ENCODE data around the gene HEBP1.

Gene HEBP1

GRCh38 chr12:12945591-12945990, 54.5 kb downstream of the HEBP1 start:
- no peak overlapping the region for H3K4ac ChIP-seq (ENCODE audit: low read length)

GRCh38 chr12:12943586-12944260, 56.3 kb downstream of the HEBP1 start:
- Histone ChIP-seq H3K4me3 (ENCODE audit: low read length in 2 of 2) (no peak overlapping the region), H3K79me1 (ENCODE audit: low read depth, low read length) (no peaks in the 10 kb centered on the region), H3K4me1 (ENCODE audit: control insufficient read depth in 2 of 2, insufficient read depth in 1 of 2, low read depth in 1 of 2, low read length in 2 of 2) (no peaks in the 10 kb centered on the region), H2BK120ac (ENCODE audit: low read depth, low read length) (no peak overlapping the region), H2BK15ac (ENCODE audit: low read length) (no peak overlapping the region), H2AFZ (ENCODE audit: low read length) (no peak overlapping the region), H4K8ac (ENCODE audit: low read depth, low read length) (no peak overlapping the region), H4K91ac (ENCODE audit: low read depth, low read length, poor library complexity) (no peak overlapping the region), H3K23ac (ENCODE audit: low read depth, low read length, poor library complexity) (no peak overlapping the region), H3K9ac (ENCODE audit: low read depth, low read length, poor library complexity) (no peak overlapping the region), H3K9me3 (replicated peaks in 1 of 2; ENCODE audit: control insufficient read depth in 2 of 2, insufficient read depth in 1 of 2, low read depth in 1 of 2, low read length in 2 of 2) (no peaks in the 10 kb centered on the region), H3K27ac (replicated peaks; ENCODE audit: low read length) (no peak overlapping the region), H3K18ac (ENCODE audit: low read length) (no peak overlapping the region), H2BK5ac (ENCODE audit: low read length) (no peak overlapping the region), H3K14ac (ENCODE audit: low read length) (no peak overlapping the region), H3K4me2 (ENCODE audit: insufficient read depth, low read length, poor library complexity, severe bottlenecking) (no peak overlapping the region), H2AK5ac (ENCODE audit: low read depth, low read length) (no peak overlapping the region), H3K36me3 (replicated peaks in 1 of 2; ENCODE audit: control insufficient read depth in 2 of 2, insufficient read depth in 2 of 2, low read length in 2 of 2) (no peaks in the 10 kb centered on the region), H3K4ac (ENCODE audit: low read length) (no peak overlapping the region), H3K27me3 (ENCODE audit: control insufficient read depth in 3 of 3, insufficient read depth in 3 of 3, low read depth in 1 of 3, low read length in 3 of 3) (peaks cover 0 to 21% (median 0%) of the 10 kb centered on the region in 3 experiments), H2BK12ac (ENCODE audit: low read length) (no peak overlapping the region)
- DNase-seq (ENCODE audit: low spot score) = no peak
- no CpG with 5 or more reads among the region's 8 CpGs for WGBS, 2 donors (ENCODE audit: extremely low coverage in 2 of 2, insufficient read length in 2 of 2, insufficient replicate concordance in 1 of 2)

More at GRCh38 chr12:12945591-12945990, 54.5 kb downstream of the HEBP1 start:
- H2BK120ac ChIP-seq (ENCODE audit: low read depth, low read length) = no peak overlapping the region
- H3K14ac ChIP-seq (ENCODE audit: low read length) = no peak overlapping the region
- H3K9ac ChIP-seq (ENCODE audit: low read depth, low read length, poor library complexity) = no peak overlapping the region
- DNase-seq (ENCODE audit: low spot score) = no peak
- no peak overlapping the region for H2BK12ac ChIP-seq (ENCODE audit: low read length)
- H4K8ac ChIP-seq (ENCODE audit: low read depth, low read length) = no peak overlapping the region
- H3K4me3 ChIP-seq (ENCODE audit: low read length in 2 of 2) = no peak overlapping the region
- H3K27ac ChIP-seq (replicated peaks; ENCODE audit: low read length) = no peak overlapping the region
- no peak overlapping the region for H3K18ac ChIP-seq (ENCODE audit: low read length)
- H3K9me3 ChIP-seq (replicated peaks in 1 of 2; ENCODE audit: control insufficient read depth in 2 of 2, insufficient read depth in 1 of 2, low read depth in 1 of 2, low read length in 2 of 2) = no peaks in the 10 kb centered on the region
- H3K4me2 ChIP-seq (ENCODE audit: insufficient read depth, low read length, poor library complexity, severe bottlenecking) = no peak overlapping the region
- H2BK15ac ChIP-seq (ENCODE audit: low read length) = no peak overlapping the region
- no peak overlapping the region for H2AFZ ChIP-seq (ENCODE audit: low read length)
- no peaks in the 10 kb centered on the region for H3K4me1 ChIP-seq (ENCODE audit: control insufficient read depth in 2 of 2, insufficient read depth in 1 of 2, low read depth in 1 of 2, low read length in 2 of 2)
- no peak overlapping the region for H4K91ac ChIP-seq (ENCODE audit: low read depth, low read length, poor library complexity)
- no peak overlapping the region for H3K23ac ChIP-seq (ENCODE audit: low read depth, low read length, poor library complexity)
- no peak overlapping the region for H2AK5ac ChIP-seq (ENCODE audit: low read depth, low read length)
- peaks cover 0 to 25% (median 0%) of the 10 kb centered on the region in 3 experiments for H3K27me3 ChIP-seq (ENCODE audit: control insufficient read depth in 3 of 3, insufficient read depth in 3 of 3, low read depth in 1 of 3, low read length in 3 of 3)
- H3K36me3 ChIP-seq (replicated peaks in 1 of 2; ENCODE audit: control insufficient read depth in 2 of 2, insufficient read depth in 2 of 2, low read length in 2 of 2) = peaks cover 0 to 1% of the 10 kb centered on the region in 2 donors
- H3K79me1 ChIP-seq (ENCODE audit: low read depth, low read length) = no peaks in the 10 kb centered on the region
- H2BK5ac ChIP-seq (ENCODE audit: low read length) = no peak overlapping the region

GRCh38 chr12:12941450-12942350, 58.4 kb downstream of the HEBP1 start:
- H4K91ac ChIP-seq (ENCODE audit: low read depth, low read length, poor library complexity) = no peak overlapping the region
- H2BK5ac ChIP-seq (ENCODE audit: low read length) = no peak overlapping the region
- H3K23ac ChIP-seq (ENCODE audit: low read depth, low read length, poor library complexity) = no peak overlapping the region
- no peak for DNase-seq (ENCODE audit: low spot score)
- WGBS, 2 donors (ENCODE audit: extremely low coverage in 2 of 2, insufficient read length in 2 of 2, insufficient replicate concordance in 1 of 2) = no CpG with 5 or more reads among the region's 10 CpGs
- H3K27ac ChIP-seq (replicated peaks; ENCODE audit: low read length) = no peak overlapping the region
- peaks cover 0 to 2% of the 10 kb centered on the region in 2 donors for H3K4me1 ChIP-seq (ENCODE audit: control insufficient read depth in 2 of 2, insufficient read depth in 1 of 2, low read depth in 1 of 2, low read length in 2 of 2)
- no peak overlapping the region for H2BK15ac ChIP-seq (ENCODE audit: low read length)
- H2BK120ac ChIP-seq (ENCODE audit: low read depth, low read length) = no peak overlapping the region
- H3K4ac ChIP-seq (ENCODE audit: low read length) = no peak overlapping the region
- no peaks in the 10 kb centered on the region for H3K79me1 ChIP-seq (ENCODE audit: low read depth, low read length)
- no peaks in the 10 kb centered on the region for H3K36me3 ChIP-seq (replicated peaks in 1 of 2; ENCODE audit: control insufficient read depth in 2 of 2, insufficient read depth in 2 of 2, low read length in 2 of 2)
- H3K27me3 ChIP-seq (ENCODE audit: control insufficient read depth in 3 of 3, insufficient read depth in 3 of 3, low read depth in 1 of 3, low read length in 3 of 3) = peaks cover 0 to 17% (median 0%) of the 10 kb centered on the region in 3 experiments
- H2AFZ ChIP-seq (ENCODE audit: low read length) = no peak overlapping the region
- H3K9me3 ChIP-seq (replicated peaks in 1 of 2; ENCODE audit: control insufficient read depth in 2 of 2, insufficient read depth in 1 of 2, low read depth in 1 of 2, low read length in 2 of 2) = no peaks in the 10 kb centered on the region
- no peak overlapping the region for H3K18ac ChIP-seq (ENCODE audit: low read length)
- H2BK12ac ChIP-seq (ENCODE audit: low read length) = no peak overlapping the region
- H4K8ac ChIP-seq (ENCODE audit: low read depth, low read length) = no peak overlapping the region
- H3K4me3 ChIP-seq (ENCODE audit: low read length in 2 of 2) = no peak overlapping the region
- no peak overlapping the region for H3K14ac ChIP-seq (ENCODE audit: low read length)
- no peak overlapping the region for H3K9ac ChIP-seq (ENCODE audit: low read depth, low read length, poor library complexity)
- H2AK5ac ChIP-seq (ENCODE audit: low read depth, low read length) = no peak overlapping the region
- no peak overlapping the region for H3K4me2 ChIP-seq (ENCODE audit: insufficient read depth, low read length, poor library complexity, severe bottlenecking)

GRCh38 chr12:12939888-12940287, 60.2 kb downstream of the HEBP1 start:
- Histone ChIP-seq H3K23ac (ENCODE audit: low read depth, low read length, poor library complexity) (no peak overlapping the region), H3K27ac (replicated peaks; ENCODE audit: low read length) (no peak overlapping the region), H3K79me1 (ENCODE audit: low read depth, low read length) (no peaks in the 10 kb centered on the region), H4K91ac (ENCODE audit: low read depth, low read length, poor library complexity) (no peak overlapping the region), H3K4ac (ENCODE audit: low read length) (no peak overlapping the region), H3K4me1 (ENCODE audit: control insufficient read depth in 2 of 2, insufficient read depth in 1 of 2, low read depth in 1 of 2, low read length in 2 of 2) (peaks cover 0 to 2% of the 10 kb centered on the region in 2 donors), H3K36me3 (replicated peaks in 1 of 2; ENCODE audit: control insufficient read depth in 2 of 2, insufficient read depth in 2 of 2, low read length in 2 of 2) (no peaks in the 10 kb centered on the region), H3K9ac (ENCODE audit: low read depth, low read length, poor library complexity) (no peak overlapping the region), H3K9me3 (replicated peaks in 1 of 2; ENCODE audit: control insufficient read depth in 2 of 2, insufficient read depth in 1 of 2, low read depth in 1 of 2, low read length in 2 of 2) (no peaks in the 10 kb centered on the region), H3K4me2 (ENCODE audit: insufficient read depth, low read length, poor library complexity, severe bottlenecking) (no peak overlapping the region), H2BK5ac (ENCODE audit: low read length) (no peak overlapping the region), H3K4me3 (ENCODE audit: low read length in 2 of 2) (no peak overlapping the region), H2BK12ac (ENCODE audit: low read length) (no peak overlapping the region), H3K27me3 (ENCODE audit: control insufficient read depth in 3 of 3, insufficient read depth in 3 of 3, low read depth in 1 of 3, low read length in 3 of 3) (peaks cover 0 to 14% (median 0%) of the 10 kb centered on the region in 3 experiments), H3K18ac (ENCODE audit: low read length) (no peak overlapping the region), H2BK15ac (ENCODE audit: low read length) (no peak overlapping the region), H4K8ac (ENCODE audit: low read depth, low read length) (no peak overlapping the region), H3K14ac (ENCODE audit: low read length) (no peak overlapping the region), H2AFZ (ENCODE audit: low read length) (no peak overlapping the region), H2AK5ac (ENCODE audit: low read depth, low read length) (no peak overlapping the region), H2BK120ac (ENCODE audit: low read depth, low read length) (no peak overlapping the region)
- WGBS, 2 donors (ENCODE audit: extremely low coverage in 2 of 2, insufficient read length in 2 of 2, insufficient replicate concordance in 1 of 2) = no CpG with 5 or more reads among the region's 1 CpG
- DNase-seq (ENCODE audit: low spot score) = no peak

All from neuronal stem cell (in vitro differentiated cells).